Measurements from ENCODE around the gene PAQR8. TPM values are rescaled to one million over a fixed set of nuclear protein-coding genes. Genes with fewer than 3 reads are reported as not detected.

The PAQR8 gene
- total and polyA plus RNA-seq, 4 experiments from 2014 or later, result 14.5 to 40.9 (median 33.3) TPM

DNA sequence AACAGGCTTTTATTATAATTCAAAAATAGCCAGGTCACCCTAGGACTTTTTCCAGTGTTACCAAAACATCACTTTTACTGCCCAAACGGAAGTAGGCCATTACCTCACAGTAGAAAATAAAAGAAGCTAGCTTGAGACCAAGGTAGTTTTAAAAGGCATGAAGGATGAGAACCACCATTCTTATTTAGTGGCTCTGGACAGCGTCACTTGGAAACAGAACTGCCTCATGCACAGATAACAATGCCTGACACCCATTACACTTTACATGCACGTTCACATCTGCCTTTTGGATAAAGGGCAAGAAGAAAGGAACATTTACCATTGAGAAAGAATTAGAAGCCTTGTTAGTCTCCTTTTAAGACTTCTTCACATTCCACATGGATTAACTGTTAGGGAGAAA, 1.9 kb upstream of the PAQR8 start:
- Mint-ChIP-seq H3K27me3 (no peaks in the 10 kb centered on the region), H3K36me3 (peaks cover 0 to 18% of the 10 kb centered on the region in 2 donors), H3K4me3 (peak overlapping the region in 1 of 8 donors; percentile 12), H3K4me1 (peaks cover 21 to 36% (median 28%) of the 10 kb centered on the region in 4 donors), H3K9me3 (peaks cover 0 to 4% (median 0%) of the 10 kb centered on the region in 8 donors), H3K27ac (peak overlapping the region in 4 of 7 donors; percentile 66 to 94 (median 92))
- DNase-seq, result no peak
- no peak overlapping the region for H3K27ac ChIP-seq (ENCODE audit: low read depth, low read length)
- intact Hi-C loops (cut with micrococcal nuclease), result no loop called here
- ChIA-PET POLR2A (ENCODE audit: partially characterized antibody) (interaction anchor here (1.0 to 10.2 kb wide), 4 partner anchors 38 to 75 kb away, joined by 3 to 165 read pairs (median 68); partner anchors contain the start of gene MCM3), CTCF (ENCODE audit: partially characterized antibody) (interaction anchor here (0.6 to 5.3 kb wide), 6 partner anchors 14 to 74 kb away, joined by 3 to 36 read pairs (median 4); partner anchors contain the start of gene MCM3)
- H3K27me3 ChIP-seq (ENCODE audit: insufficient read depth, low read length), result no peaks in the 10 kb centered on the region
- peaks cover 26% of the 10 kb centered on the region for H3K4me1 ChIP-seq (ENCODE audit: insufficient read depth, low read length)
- no peaks in the 10 kb centered on the region for H3K9me3 ChIP-seq (ENCODE audit: control insufficient read depth in 1 of 2, low read length in 2 of 2)
- no peak overlapping the region for H3K4me3 ChIP-seq (ENCODE audit: low read length in 2 of 2)
- H3K36me3 ChIP-seq (ENCODE audit: insufficient read depth, low read length), result no peaks in the 10 kb centered on the region

GRCh38 chr6:52360601-52361413, 1.1 kb upstream of the PAQR8 start:
- H3K4me3 Mint-ChIP-seq, result peak overlapping the region; percentile 78 to 87 (median 84)
- H3K27ac Mint-ChIP-seq, result peak overlapping the region; percentile 90 to 98 (median 94)
- H3K4me1 Mint-ChIP-seq, result peaks cover 23 to 42% (median 31%) of the 10 kb centered on the region in 4 donors
- H3K9me3 Mint-ChIP-seq, result peaks cover 0 to 4% (median 0%) of the 10 kb centered on the region in 8 donors
- peaks cover 34% of the 10 kb centered on the region for H3K4me1 ChIP-seq (ENCODE audit: insufficient read depth, low read length)
- H3K36me3 Mint-ChIP-seq, result peaks cover 0 to 18% of the 10 kb centered on the region in 2 donors
- DNase-seq, result no peak
- H3K27me3 Mint-ChIP-seq, result no peaks in the 10 kb centered on the region
- POLR2A ChIA-PET (ENCODE audit: partially characterized antibody), result interaction anchor here (1.0 to 10.2 kb wide), 3 partner anchors 39 to 76 kb away, joined by 3 to 165 read pairs (median 133); partner anchors contain the start of gene MCM3
- intact Hi-C loops (cut with micrococcal nuclease), result no loop called here
- H3K36me3 ChIP-seq (ENCODE audit: insufficient read depth, low read length), result no peaks in the 10 kb centered on the region
- no peaks in the 10 kb centered on the region for H3K9me3 ChIP-seq (ENCODE audit: control insufficient read depth in 1 of 2, low read length in 2 of 2)
- peak overlapping the region; percentile 90 for H3K27ac ChIP-seq (ENCODE audit: low read depth, low read length)
- peak overlapping the region in 1 of 2 donors; percentile 97 for H3K4me3 ChIP-seq (ENCODE audit: low read length in 2 of 2)
- H3K27me3 ChIP-seq (ENCODE audit: insufficient read depth, low read length), result no peaks in the 10 kb centered on the region
- CTCF ChIA-PET (ENCODE audit: partially characterized antibody), result interaction anchor here (1.2 to 5.3 kb wide), 5 partner anchors 25 to 75 kb away, joined by 3 to 74 read pairs (median 17); partner anchors contain the start of gene MCM3

- peak overlapping the region; percentile 90 for H3K27ac ChIP-seq (ENCODE audit: low read depth, low read length)
- POLR2A ChIA-PET (ENCODE audit: partially characterized antibody), result interaction anchor here (0.8 to 10.2 kb wide), 25 partner anchors 10 to 634 kb away, joined by 3 to 176 read pairs (median 7); partner anchors contain the start of genes EFHC1, GSTA4 and MCM3
- H3K36me3 ChIP-seq (ENCODE audit: insufficient read depth, low read length), result no peaks in the 10 kb centered on the region
- Mint-ChIP-seq H3K27me3 (no peaks in the 10 kb centered on the region), H3K27ac (peak overlapping the region; percentile 90 to 98 (median 94)), H3K36me3 (peaks cover 6 to 22% of the 10 kb centered on the region in 2 donors), H3K9me3 (peaks cover 0 to 4% (median 0%) of the 10 kb centered on the region in 8 donors), H3K4me3 (peak overlapping the region; percentile 78 to 87 (median 84)), H3K4me1 (peaks cover 25 to 48% (median 37%) of the 10 kb centered on the region in 4 donors)
- H3K4me1 ChIP-seq (ENCODE audit: insufficient read depth, low read length), result peaks cover 38% of the 10 kb centered on the region
- H3K4me3 ChIP-seq (ENCODE audit: low read length in 2 of 2), result peak overlapping the region; percentile 58 to 97
- peak in 1 of 5 donors; percentile 72 for DNase-seq
- CTCF ChIA-PET (ENCODE audit: partially characterized antibody), result interaction anchor here (0.8 to 5.3 kb wide), 23 partner anchors 9 to 99 kb away, joined by 3 to 86 read pairs (median 6); partner anchors contain the start of genes EFHC1 and MCM3
- H3K9me3 ChIP-seq (ENCODE audit: control insufficient read depth in 1 of 2, low read length in 2 of 2), result no peaks in the 10 kb centered on the region
- intact Hi-C loops (cut with micrococcal nuclease), result no loop called here
- H3K27me3 ChIP-seq (ENCODE audit: insufficient read depth, low read length), result no peaks in the 10 kb centered on the region
Observed at GRCh38 chr6:52361414-52361944, 472 bp upstream of the PAQR8 start.

- intact Hi-C loops (cut with micrococcal nuclease), result loop anchor here (1.0 to 2.0 kb wide), 6 partner anchors 14 to 77 kb away; no protein-coding TSS in a partner anchor
- Mint-ChIP-seq H3K27me3 (no peaks in the 10 kb centered on the region), H3K9me3 (peaks cover 0 to 4% (median 0%) of the 10 kb centered on the region in 8 donors), H3K36me3 (peaks cover 16 to 32% of the 10 kb centered on the region in 2 donors), H3K4me3 (peak overlapping the region; percentile 93 to 99 (median 98)), H3K4me1 (peaks cover 35 to 60% (median 47%) of the 10 kb centered on the region in 4 donors), H3K27ac (peak overlapping the region; percentile 90 to 98 (median 97))
- H3K4me3 ChIP-seq (ENCODE audit: low read length in 2 of 2), result peak overlapping the region; percentile 62 to 97
- peaks cover 8% of the 10 kb centered on the region for H3K36me3 ChIP-seq (ENCODE audit: insufficient read depth, low read length)
- no peaks in the 10 kb centered on the region for H3K9me3 ChIP-seq (ENCODE audit: control insufficient read depth in 1 of 2, low read length in 2 of 2)
- peak; percentile 48 to 61 (median 52) for DNase-seq
- H3K4me1 ChIP-seq (ENCODE audit: insufficient read depth, low read length), result peaks cover 47% of the 10 kb centered on the region
- H3K27ac ChIP-seq (ENCODE audit: low read depth, low read length), result peak overlapping the region; percentile 90
- ChIA-PET CTCF (ENCODE audit: partially characterized antibody) (interaction anchor here (0.7 to 5.3 kb wide), 30 partner anchors 9 to 300 kb away, joined by 3 to 86 read pairs (median 5); partner anchors contain the start of genes EFHC1 and MCM3), POLR2A (ENCODE audit: partially characterized antibody) (interaction anchor here (0.7 to 10.2 kb wide), 27 partner anchors 9 to 633 kb away, joined by 3 to 176 read pairs (median 7); partner anchors contain the start of genes EFHC1, GSTA4 and MCM3)
- H3K27me3 ChIP-seq (ENCODE audit: insufficient read depth, low read length), result no peaks in the 10 kb centered on the region
Observed at GRCh38 chr6:52362443-52363227, 684 bp downstream of the PAQR8 start.

GRCh38 chr6:52363228-52363867, 1.4 kb downstream of the PAQR8 start:
- H3K9me3 Mint-ChIP-seq, result peaks cover 0 to 4% (median 0%) of the 10 kb centered on the region in 8 donors
- Histone ChIP-seq H3K36me3 (ENCODE audit: insufficient read depth, low read length) (peaks cover 14% of the 10 kb centered on the region), H3K4me1 (ENCODE audit: insufficient read depth, low read length) (peaks cover 54% of the 10 kb centered on the region), H3K9me3 (ENCODE audit: control insufficient read depth in 1 of 2, low read length in 2 of 2) (no peaks in the 10 kb centered on the region), H3K27ac (ENCODE audit: low read depth, low read length) (peak overlapping the region; percentile 90), H3K27me3 (ENCODE audit: insufficient read depth, low read length) (no peaks in the 10 kb centered on the region), H3K4me3 (ENCODE audit: low read length in 2 of 2) (peak overlapping the region; percentile 62 to 97)
- H3K4me1 Mint-ChIP-seq, result peaks cover 38 to 67% (median 53%) of the 10 kb centered on the region in 4 donors
- H3K36me3 Mint-ChIP-seq, result peaks cover 23 to 39% of the 10 kb centered on the region in 2 donors
- DNase-seq, result no peak
- H3K27ac Mint-ChIP-seq, result peak overlapping the region; percentile 90 to 98 (median 97)
- intact Hi-C loops (cut with micrococcal nuclease), result loop anchor here (2.0 kb wide), 3 partner anchors 13 to 59 kb away; no protein-coding TSS in a partner anchor
- CTCF ChIA-PET (ENCODE audit: partially characterized antibody), result interaction anchor here (1.2 to 5.3 kb wide), 13 partner anchors 9 to 299 kb away, joined by 4 to 86 read pairs (median 19); partner anchors contain the start of gene MCM3
- H3K27me3 Mint-ChIP-seq, result no peaks in the 10 kb centered on the region
- POLR2A ChIA-PET (ENCODE audit: partially characterized antibody), result interaction anchor here (0.7 to 10.2 kb wide), 14 partner anchors 8 to 79 kb away, joined by 3 to 176 read pairs (median 30); partner anchors contain the start of gene MCM3
- H3K4me3 Mint-ChIP-seq, result peak overlapping the region; percentile 93 to 99 (median 98)

Data from CD4-positive, alpha-beta memory T cell (primary cell).